ENCODE data around the gene MINDY4.

- no peak for TF ChIP-seq GATA2 (IDR thresholded peaks at IDR 0.05; ENCODE audit: low read depth, low read length)
- no peak for TF ChIP-seq GATA3 (IDR thresholded peaks at IDR 0.05; ENCODE audit: low read depth, low read length)
Observed at GRCh38 chr7:30873656-30874055, 102.4 kb downstream of the MINDY4 start.

Data from SH-SY5Y (cell line).